HG03432 (cell line): Measurements from ENCODE around the gene FSTL5.

Experiments
- ATAC-seq: cut with Tn5 transposase; IDR thresholded peaks from one replicate; pipeline ENCODE4 v1.9.1; 2021; ENCODE audit warnings: mild to moderate bottlenecking, moderate library complexity; ENCODE audit not compliant: unreplicated experiment

Gene FSTL5

DNA sequence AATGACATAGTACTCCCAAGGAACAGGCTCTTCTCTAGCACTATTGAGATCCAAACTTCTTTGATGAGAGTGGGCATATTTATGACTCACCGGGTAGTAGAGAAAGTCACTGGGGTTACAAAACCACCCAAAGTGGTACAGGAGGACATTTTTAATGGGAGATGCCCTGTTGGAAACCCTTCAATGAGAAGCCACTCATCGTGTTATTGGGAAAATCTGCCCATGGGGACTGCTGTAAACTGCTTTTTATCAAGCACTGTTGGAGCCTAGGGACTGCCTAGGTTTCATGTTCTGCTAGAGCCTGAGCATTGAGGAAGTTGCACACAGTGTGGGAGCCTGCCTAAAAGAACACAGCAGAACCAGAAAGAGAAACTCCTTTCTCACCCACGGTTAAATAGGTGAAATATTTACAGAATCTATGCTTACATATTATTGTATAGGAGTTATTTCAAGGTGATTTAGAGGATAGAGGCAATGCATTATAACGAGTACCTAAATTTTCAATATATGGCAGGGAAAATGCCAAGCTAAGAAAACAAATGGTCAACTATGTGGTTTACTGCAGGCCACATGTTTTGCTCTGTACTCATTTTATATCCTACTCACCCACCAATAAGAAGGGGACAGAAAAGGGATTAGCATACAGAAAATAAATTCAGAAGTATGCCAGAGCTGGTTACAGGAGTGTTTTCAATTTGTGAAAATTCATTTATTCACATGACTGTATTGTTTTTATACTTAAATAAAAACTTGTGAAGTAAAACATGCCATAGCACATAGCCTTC lies 559.1 kb downstream of the FSTL5 start:
- ATAC-seq, result peak; percentile 95

DNA sequence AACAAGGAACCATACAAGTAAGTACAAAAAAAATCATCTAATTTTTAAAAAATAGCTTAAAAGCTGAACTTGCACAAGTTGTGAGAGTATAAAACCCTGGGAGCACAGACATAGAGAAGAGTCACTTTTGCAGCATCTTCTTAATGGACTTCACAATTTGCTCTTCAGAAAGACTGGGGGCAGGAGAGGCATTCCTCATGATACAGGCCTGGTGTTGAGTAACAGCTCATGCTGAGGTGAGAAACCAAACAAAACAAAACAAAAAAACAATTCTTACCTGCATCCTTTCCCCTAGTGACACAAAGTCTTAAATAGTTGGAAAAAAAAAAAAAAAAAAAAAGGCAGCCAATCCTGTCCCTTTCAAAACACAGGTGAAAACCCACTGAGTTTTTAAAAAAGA lies 562.8 kb downstream of the FSTL5 start:
- no peak for ATAC-seq

DNA sequence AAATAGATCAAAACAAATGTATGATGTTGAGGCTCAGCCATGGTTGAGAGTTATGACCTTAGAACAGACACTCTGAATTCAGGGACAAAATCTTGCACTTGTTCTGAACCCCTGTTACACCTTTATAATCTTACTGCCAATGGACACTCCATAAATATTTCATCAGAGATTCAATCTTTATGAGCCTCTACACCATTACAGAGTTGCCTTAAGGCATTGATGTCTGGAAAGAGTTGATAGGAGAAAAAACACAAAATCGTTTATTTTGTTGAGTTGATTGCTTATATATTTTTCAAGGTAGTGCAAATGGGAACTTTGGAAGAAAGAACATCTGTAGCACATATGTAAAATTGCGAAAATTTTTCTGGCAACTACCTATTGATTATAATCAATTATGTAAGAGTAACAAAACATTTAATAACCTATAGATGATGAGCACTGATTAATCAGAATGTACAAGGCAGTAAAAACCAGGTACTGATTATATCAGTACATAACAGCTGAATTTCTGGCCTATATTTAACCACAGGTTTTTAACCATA lies 568.5 kb downstream of the FSTL5 start:
- ATAC-seq, result no peak

DNA sequence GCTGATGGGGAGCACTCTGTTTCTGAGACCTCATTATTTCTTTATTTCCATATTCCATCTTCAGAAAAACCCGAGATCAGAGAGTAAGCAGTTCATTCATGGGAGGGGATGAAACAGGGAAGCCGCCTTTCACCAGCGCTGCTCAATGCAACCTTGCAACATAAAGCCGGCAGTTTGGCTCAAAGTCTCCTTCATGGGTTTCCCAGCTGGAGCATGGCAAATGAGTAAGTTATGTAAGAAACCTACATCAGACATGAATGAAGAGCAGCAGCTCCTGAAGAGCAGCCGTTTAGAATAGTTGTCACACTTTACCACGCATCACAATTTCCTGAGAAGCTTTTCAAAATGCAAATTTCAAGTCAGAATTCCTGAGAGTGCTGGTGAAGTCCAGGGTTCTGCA lies 578.8 kb downstream of the FSTL5 start:
- ATAC-seq, result no peak

DNA sequence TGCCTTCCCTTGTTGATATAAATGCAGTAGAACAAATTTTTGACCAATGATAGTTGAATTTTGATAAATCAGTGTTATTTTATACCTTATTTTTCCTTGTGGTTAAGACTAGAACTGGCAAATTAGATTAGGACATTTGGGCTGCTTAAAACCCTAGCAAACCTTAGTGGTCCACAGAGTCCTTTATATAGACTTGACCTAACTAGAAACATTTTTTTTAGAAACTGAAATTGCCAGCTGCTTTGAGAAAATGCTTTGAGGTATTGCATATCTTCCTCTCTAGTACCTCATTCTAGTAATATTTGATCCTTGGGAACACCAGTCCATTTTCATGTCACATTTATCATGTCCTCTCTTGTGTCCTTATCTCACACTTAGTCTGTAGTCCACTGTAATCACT lies 580.3 kb downstream of the FSTL5 start:
- ATAC-seq, result peak; percentile 46

DNA sequence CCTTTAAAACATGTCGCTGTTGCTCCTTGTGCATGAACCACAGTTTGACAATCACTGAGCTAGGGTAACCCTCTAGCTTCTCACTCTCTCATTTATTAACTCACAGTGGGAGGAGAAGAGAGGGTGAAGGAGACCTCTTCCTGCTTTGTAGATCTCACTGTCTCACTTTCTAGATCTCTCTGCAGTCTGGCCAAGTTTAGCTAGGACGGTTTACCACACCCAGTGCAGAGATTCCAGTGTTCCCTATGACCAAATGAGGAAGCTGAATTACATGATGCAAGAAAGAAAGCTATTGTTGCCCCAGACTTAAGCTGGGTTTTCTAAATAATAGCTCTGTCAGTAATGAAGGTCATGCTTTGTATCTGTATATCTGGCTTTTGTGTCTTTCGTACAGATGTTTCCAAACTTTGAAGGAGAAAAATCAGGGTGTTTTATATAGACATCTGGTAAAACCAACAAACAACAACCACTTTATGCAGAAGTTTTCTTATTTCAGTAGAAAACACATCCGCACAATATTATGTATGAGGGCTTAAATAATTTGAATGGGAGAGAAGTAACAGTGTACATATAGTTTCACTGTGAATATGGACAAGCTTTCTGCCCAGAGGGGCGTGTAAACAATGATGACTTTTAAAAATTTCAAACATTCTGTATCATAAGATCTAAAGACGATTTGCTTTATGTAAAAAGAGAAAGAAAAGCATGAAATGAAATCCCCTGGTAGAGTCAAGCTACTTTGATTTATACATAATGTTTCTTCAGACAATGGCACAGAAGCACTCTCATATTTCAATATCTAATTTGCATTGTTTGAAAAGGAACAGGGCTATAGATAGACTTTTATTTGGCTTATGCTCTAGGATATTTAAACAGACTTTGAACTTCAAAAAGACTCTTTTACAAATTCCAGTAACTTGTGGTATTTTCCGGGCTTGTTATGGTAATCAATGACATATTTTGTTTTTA lies 582.3 kb downstream of the FSTL5 start:
- peak; percentile 82 for ATAC-seq

DNA sequence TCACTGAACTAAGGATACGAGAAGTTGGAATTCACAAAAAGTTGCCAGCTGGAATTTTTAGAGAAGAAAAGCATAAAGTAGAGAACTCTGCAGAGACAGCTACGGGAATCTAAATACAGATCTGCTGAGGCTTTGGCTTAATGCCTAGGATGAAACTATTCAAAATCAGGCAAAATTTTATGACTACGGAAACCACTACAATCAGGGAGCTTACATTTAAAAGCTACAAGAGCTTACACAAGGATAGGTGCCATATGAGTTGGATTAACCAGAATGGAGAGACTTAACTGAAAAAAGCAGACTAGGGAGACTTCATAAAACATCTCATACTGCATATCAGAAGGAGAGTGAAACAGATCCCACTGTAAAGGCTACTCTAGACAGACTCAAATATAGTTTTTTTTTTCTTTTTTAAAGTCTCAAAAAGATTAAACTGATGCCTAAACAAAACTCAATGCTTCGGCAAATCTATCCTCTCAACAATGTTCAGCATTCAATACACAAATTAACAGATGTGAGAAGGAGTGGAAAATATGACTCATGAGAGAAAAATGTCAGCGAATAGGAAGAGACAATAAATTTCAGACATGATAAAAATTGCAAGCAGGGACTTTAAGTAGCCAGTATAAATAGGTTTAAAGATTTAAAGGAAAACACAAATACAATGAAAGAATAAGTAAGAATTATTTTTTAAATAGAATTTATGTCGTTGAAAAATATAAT lies 586.1 kb downstream of the FSTL5 start:
- no peak for ATAC-seq

DNA sequence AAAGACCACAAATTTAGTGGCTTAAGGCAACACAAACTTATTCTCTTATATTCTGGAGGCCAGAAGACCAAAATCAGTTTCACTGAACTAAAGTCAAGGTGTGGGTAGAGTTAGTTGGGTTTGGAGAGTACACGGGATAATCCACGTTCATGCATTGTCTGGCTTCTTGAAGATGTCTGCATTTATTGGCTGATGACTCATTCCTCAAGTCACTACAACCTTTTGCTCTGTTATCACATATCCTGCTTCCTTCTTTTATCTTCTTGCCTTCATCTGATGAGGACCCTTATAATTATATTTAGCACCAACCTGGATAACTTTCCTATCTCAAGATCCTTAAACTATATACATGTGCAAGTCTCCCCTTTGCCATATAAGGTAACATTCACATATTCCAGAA lies 590.0 kb downstream of the FSTL5 start:
- ATAC-seq, result peak; percentile 82

DNA sequence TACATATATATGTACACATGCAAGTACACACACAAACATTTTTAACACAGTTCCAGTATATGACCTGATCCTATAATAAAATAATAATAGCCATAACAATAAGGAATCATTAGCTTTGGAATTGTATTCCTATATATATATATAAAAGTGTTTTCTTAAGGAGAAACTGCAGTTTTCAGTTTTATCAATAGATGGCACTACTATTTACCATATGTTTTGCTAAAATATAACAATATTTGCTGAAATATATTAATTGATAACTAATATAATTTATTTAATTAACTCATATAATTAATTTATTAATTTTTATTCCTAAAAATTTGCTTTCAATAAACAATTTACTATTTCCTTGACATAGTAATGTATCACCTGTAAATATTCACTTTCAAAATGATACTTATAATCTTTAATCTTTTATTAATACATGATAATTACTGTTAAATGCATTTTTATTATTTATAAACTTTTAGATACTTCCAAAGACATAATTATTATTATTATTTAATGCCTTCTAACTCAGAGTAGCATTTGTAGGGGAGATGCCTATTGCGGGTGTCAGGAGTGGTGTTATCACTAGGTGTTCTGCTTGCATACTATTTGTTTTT lies 599.5 kb downstream of the FSTL5 start:
- ATAC-seq, result no peak

DNA sequence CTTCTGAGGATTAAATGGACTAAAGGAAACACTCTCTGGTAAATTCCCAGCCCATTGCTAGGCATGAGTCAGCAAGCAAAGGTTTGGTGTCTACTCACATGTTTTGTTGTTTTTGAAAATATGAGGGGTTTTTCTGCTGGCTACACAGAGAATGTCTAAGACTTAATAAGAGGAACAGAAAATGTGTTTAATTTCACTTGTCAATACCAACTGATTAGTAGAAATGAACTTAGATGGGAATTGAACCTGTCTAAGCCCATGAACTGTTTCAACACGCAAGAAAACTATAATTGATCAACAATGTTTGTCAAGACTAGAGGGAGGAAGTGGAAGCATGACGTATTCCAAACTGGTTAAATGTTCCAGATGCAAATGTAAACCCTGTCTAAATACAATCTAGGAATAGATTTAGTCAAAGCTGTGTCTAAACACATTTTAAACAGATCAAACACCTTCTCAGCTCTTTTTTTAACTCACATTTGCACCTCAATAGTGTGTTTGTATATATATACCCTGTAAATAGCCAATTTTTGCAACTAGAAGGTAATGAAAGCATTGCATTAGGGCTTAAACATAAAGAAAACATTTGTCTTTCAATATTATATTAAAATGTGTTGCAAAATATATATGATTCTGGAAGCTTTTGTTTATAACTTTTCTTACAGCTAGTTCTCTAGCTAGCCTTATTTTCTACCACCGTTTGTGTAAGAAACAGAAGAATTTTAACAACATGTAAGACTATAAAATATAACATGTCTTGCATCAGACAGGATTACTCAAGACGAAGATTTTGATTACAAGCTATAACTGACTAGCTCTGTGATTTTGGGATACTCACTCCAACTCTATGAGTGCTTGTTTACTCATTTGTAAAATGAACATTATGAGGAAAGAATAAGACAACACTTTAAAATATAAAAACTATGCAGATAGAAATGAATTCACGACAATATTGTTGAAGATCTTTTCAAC lies 607.8 kb downstream of the FSTL5 start:
- ATAC-seq, result peak; percentile 85

DNA sequence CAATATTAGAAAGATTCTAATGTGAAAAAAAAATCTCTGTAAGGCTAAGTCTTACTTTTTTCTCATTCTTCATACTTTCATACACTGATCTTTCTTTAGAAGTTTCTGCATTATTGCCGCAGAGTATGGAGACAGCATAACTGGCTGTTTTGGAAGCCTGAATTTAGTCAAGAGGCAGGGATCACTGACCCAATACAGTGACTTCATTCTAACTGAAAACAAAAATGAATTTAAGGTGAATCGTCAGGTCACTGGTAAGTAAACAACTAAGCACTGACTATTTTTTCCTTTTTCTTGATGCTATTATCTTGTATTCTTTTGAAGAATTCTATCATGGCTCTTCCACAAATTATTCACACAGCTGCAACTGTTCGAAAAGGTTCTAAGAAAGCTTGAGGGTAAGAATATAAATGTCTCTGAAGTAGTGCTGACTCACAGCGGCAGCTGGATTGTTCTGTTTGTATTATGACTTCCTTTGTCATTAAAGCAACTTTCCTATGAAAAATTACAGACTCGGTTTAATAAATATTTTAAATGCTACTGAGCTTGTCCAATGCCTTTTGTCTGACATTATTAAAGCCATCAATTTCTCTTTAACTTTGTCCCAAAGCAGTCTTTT lies 609.3 kb downstream of the FSTL5 start:
- ATAC-seq, result peak; percentile 46

DNA sequence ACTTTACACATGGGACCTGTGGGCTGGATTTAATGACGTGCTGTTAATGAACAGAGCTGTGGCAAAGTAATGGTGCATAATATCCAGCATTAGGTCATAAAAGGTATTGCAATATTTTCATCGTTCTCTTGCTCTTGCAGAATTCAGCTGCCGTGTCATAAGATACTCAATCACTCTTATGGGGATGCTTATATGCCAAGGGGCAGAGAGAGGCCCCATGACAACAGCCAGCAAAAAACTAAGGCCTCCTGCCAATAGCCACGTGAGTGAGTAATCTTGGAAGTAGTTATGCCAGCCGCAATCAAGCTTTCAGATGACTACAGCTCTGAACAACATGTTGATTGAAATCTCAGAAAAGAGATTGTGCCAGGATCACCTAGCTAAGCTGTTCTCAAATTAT lies 616.9 kb downstream of the FSTL5 start:
- ATAC-seq, result no peak

DNA sequence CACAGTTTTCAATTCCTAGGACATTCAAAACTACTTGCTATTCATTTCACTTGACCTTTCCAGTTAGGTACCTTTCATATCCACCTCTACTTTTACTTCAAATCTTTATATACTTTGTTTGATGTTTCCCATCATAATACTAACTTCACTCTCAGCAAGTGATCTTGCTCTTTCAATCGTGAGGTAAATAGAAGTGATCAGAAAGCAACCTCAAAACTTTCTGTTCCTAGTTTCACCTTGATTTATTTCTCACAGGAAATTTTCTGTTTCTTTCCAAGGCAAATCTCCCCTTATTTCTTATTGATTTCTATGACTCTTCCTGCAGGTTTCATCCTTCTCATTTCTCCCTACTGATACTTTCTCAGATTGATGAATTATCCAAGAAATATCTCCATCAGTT lies 623.5 kb downstream of the FSTL5 start:
- ATAC-seq, result peak; percentile 70

DNA sequence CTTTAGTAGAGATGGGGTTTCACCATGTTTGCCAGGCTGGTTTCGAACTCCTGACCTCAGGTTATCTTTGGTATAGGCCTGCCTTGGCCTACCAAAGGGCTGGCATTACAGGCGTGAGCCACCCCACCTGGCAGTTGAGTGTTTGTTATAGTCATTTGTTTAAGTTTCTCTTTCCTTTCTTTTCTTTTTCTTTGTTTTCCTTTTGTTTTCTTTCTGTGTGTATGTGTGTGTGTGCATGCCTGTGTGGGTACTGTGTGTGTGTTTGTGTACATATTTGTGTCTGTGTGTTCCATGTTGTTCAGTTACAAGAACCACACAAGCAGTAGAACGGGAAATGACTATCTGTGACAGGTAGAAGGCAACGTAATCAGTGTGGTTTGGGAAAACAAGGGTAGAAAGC lies 624.9 kb downstream of the FSTL5 start:
- ATAC-seq, result peak; percentile 45

DNA sequence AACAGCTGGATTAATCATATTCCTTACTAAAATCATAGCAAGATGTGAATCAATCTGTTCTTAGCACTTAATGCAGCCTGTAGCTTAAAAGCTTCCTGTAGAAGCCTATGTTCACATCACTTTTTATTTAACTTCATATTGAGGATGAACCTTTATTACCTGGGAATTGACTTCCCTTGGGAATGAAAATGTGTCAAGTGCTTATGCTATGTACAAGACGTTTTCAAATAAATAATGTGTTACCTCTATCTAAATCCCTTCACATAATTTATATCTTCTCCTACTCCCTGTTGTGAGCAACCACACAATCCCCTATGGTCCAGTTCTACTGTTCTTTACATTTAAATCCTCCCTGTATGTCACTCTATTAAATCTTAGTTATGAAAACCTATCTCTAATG lies 633.1 kb downstream of the FSTL5 start:
- ATAC-seq, result no peak

DNA sequence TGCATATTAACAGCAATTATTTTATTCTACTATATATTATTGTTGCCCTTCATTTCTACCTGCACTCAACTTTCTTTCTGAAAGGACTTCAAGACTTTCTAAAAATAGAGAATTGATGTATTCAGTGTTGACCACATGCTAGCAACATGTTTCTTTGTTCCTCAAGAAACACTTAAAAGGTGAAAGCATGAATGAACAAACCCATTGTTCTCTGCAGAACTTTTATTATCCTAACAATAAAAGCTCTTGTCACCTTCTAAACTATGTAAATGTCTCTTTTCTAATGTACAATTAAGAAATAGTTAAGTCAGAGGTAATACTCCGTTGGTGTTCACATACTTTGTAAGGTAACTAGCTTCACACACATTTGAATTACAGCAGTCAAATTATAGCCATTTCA lies 638.7 kb downstream of the FSTL5 start:
- peak; percentile 70 for ATAC-seq

DNA sequence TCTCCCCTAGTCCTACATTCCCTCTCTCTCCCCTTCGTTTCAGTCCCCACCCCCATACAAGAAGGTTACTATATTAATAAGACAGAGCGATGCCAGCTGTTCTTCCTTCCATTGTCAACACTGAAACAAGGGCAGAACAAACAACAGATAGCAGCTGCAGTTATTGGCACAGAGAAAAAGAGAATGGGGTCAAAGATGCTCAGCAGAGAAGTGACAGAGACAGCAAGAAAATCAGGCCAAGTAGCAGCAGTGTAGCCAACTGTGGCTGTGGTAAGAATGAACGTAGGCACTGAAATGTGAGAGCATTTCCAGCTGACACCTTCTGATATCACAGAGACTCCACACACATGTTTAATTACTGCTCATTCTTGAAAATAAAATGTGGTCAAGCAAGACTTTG lies 641.8 kb downstream of the FSTL5 start:
- no peak for ATAC-seq

DNA sequence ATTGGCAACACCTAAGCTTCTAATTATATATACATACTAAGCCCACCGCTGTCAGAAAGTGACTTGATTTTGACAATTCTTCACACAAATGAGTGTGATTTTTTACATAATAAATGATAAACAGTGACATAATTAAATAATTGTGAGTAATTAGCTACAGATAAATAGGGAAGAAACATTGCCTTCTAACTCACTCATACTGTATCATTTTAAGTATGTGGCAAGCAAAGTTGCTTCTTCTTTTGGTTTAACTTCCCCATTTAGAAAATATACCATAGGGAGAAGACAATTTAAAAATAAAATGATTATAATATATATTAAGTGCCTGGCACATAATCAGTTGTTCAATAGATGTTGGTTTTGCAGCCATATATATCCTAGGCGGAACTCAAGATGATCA lies 644.2 kb downstream of the FSTL5 start:
- ATAC-seq, result no peak

DNA sequence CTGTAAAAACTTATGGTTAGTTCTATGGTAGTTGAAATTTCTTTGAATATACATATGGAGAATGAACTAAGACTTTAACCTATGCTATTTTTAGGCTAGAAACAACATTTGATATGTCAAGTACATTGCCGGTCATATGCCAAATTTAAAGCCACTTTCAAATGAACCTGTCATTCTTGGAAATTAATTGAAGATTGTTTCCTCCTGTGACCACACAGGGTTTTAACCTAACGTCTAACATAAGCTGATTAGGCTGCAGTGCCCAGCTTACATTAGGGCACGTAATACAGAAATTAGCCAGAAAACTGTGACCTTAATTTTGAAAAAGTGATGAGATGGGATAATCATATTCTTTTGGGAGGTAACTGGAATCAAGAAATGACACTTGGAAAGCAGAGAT lies 645.9 kb downstream of the FSTL5 start:
- no peak for ATAC-seq
